CD14-positive monocyte (primary cell): Measurements from ENCODE around the gene CARD16. TPM values are rescaled to one million over a fixed set of nuclear protein-coding genes. Genes with fewer than 3 reads are reported as not detected.
"Not testable (repeated sequence)": the region's sequence is repeated elsewhere in the genome, so short reads cannot be mapped to it uniquely, and the experiment has no call there.

Source experiments
- DNase-seq, 3 donors: peaks; one replicate each; pipeline ENCODE4 v3.0.0-alpha.2; 2011 to 2022
- H2AFZ ChIP-seq: 2 replicates; pipeline ENCODE4 v1.6.0; 2012; ENCODE audit warnings: mild to moderate bottlenecking, low read depth, low read length, inconsistent platforms; ENCODE audit not compliant: insufficient read depth, poor library complexity, severe bottlenecking
- H3K27ac ChIP-seq, 2 donors: 1 replicate in 1 of 2; 2 replicates in 1 of 2; pipeline ENCODE4 v1.5.1; 2012 to 2013; ENCODE audit warnings: low read length in 2 of 2, control low read depth in 1 of 2, inconsistent platforms in 1 of 2, low read depth in 1 of 2, mild to moderate bottlenecking in 1 of 2
- H3K27me3 ChIP-seq, 2 donors: one replicate each; pipeline versions ENCODE4 v1.6.0 to v1.6.1; 2011 to 2013; ENCODE audit warnings: low read length in 2 of 2; ENCODE audit not compliant: control insufficient read depth in 2 of 2, insufficient read depth in 2 of 2
- H3K36me3 ChIP-seq, 2 donors: replicated peaks in 1 of 2; 1 replicate in 1 of 2; 2 replicates in 1 of 2; pipeline versions ENCODE4 v1.5.1 to v1.6.1; 2012 to 2013; ENCODE audit warnings: low read length in 2 of 2, control low read depth in 1 of 2, inconsistent platforms in 1 of 2, mild to moderate bottlenecking in 1 of 2; ENCODE audit not compliant: insufficient read depth in 2 of 2, control insufficient read depth in 1 of 2
- H3K4me1 ChIP-seq, 2 donors: 1 replicate in 1 of 2; 2 replicates in 1 of 2; pipeline versions ENCODE4 v1.5.1 to v1.6.1; 2012 to 2013; ENCODE audit warnings: low read length in 2 of 2, control low read depth in 1 of 2, inconsistent platforms in 1 of 2, mild to moderate bottlenecking in 1 of 2, moderate library complexity in 1 of 2; ENCODE audit not compliant: insufficient read depth in 2 of 2, control insufficient read depth in 1 of 2
- H3K4me2 ChIP-seq: replicated peaks from 2 replicates; pipeline ENCODE3; 2012; ENCODE audit warnings: low read length, moderate library complexity, mild to moderate bottlenecking; ENCODE audit not compliant: poor library complexity, severe bottlenecking; ENCODE audit errors: extremely low read depth
- H3K4me3 ChIP-seq, 3 experiments: fragments of 200-600 bp in 1 of 3; sonication (generic) in 1 of 3; replicated peaks in 1 of 3; 1 replicate in 2 of 3; 2 replicates in 1 of 3; pipeline ENCODE4 v1.5.1; 2011 to 2013; ENCODE audit warnings: low read length in 3 of 3, mild to moderate bottlenecking in 3 of 3, control low read depth in 2 of 3, low read depth in 2 of 3, inconsistent platforms in 1 of 3, moderate library complexity in 1 of 3
- H3K79me2 ChIP-seq: 2 replicates; pipeline ENCODE4 v1.6.0; 2012; ENCODE audit warnings: mild to moderate bottlenecking, control low read depth, inconsistent platforms, low read length, moderate library complexity; ENCODE audit not compliant: insufficient read depth
- H3K9ac ChIP-seq: 2 replicates; pipeline ENCODE4 v1.6.0; 2017; ENCODE audit warnings: low read length, mild to moderate bottlenecking; ENCODE audit not compliant: insufficient read depth, poor library complexity, severe bottlenecking
- H3K9me3 ChIP-seq, 2 donors: replicated peaks in 1 of 2; 1 replicate in 1 of 2; 2 replicates in 1 of 2; pipeline versions ENCODE4 v1.5.1 to v1.6.1; 2012 to 2013; ENCODE audit warnings: low read length in 2 of 2, control low read depth in 1 of 2; ENCODE audit not compliant: control insufficient read depth in 1 of 2, insufficient read depth in 1 of 2
- H4K20me1 ChIP-seq: 2 replicates; pipeline ENCODE4 v1.6.0; 2012; ENCODE audit warnings: mild to moderate bottlenecking, low read length, control low read depth, moderate library complexity; ENCODE audit not compliant: insufficient read depth
- H3K27ac Mint-ChIP-seq, 7 donors: one replicate each; pipeline ENCODE4 v1.8.0; 2020; ENCODE audit warnings: mild to moderate bottlenecking in 7 of 7, mixed read lengths in 7 of 7, moderate library complexity in 6 of 7, inconsistent platforms in 2 of 7
- H3K27me3 Mint-ChIP-seq, 3 donors: one replicate each; pipeline ENCODE4 v1.8.0; 2021 to 2022; ENCODE audit warnings: low read depth in 3 of 3, mild to moderate bottlenecking in 3 of 3, mixed read lengths in 3 of 3, moderate library complexity in 3 of 3, inconsistent platforms in 1 of 3
- H3K36me3 Mint-ChIP-seq, 2 donors: one replicate each; pipeline ENCODE4 v1.8.0; 2020; ENCODE audit warnings: mixed read lengths in 2 of 2, inconsistent platforms in 1 of 2, mild to moderate bottlenecking in 1 of 2
- H3K4me1 Mint-ChIP-seq: one replicate; pipeline ENCODE4 v1.8.0; 2020; ENCODE audit warnings: mild to moderate bottlenecking, mixed read lengths
- H3K4me3 Mint-ChIP-seq, 2 donors: one replicate each; pipeline ENCODE4 v1.8.0; 2020; ENCODE audit warnings: mild to moderate bottlenecking in 2 of 2, mixed read lengths in 2 of 2, moderate library complexity in 1 of 2
- H3K9me3 Mint-ChIP-seq, 7 donors: one replicate each; pipeline ENCODE4 v1.8.0; 2020 to 2022; ENCODE audit warnings: mixed read lengths in 7 of 7, mild to moderate bottlenecking in 6 of 7, moderate library complexity in 6 of 7, inconsistent platforms in 2 of 7
- CTCF ChIP-seq: fragments of 200-600 bp; IDR thresholded peaks from one replicate; pipeline ENCODE4 v1.8.0; 2022; ENCODE audit warnings: antibody characterized with exemption, mild to moderate bottlenecking
- WGBS: methylation state at CpG from one replicate; pipeline ENCODE4 v1.1.5; 2013; ENCODE audit warnings: missing lambda C conversion rate; ENCODE audit not compliant: insufficient coverage; 5-methylcytosine and 5-hydroxymethylcytosine counted together
- intact Hi-C, 2 donors: fragments of 100-400 bp; cut with micrococcal nuclease; formaldehyde crosslinking; loops; one replicate each; pipeline versions ENCODE4 v1.15.0 to v1.15.1; 2023
- polyA plus RNA-seq, 3 donors: library from polyadenylated mRNA; depleted of rRNA in 1 of 3; unstranded in 2 of 3; stranded (reverse) in 1 of 3; fragments of 300-500 nt in 2 of 3; fragments of >200 nt in 1 of 3; fragmentation: Illumina TruSeq in 2 of 3; gene quantifications; 1 replicate in 2 of 3; 2 replicates in 1 of 3; pipeline ENCODE4 v1.2.3, GENCODE V29; 2012 to 2021

CARD16 gene
- polyA plus RNA-seq, 3 donors, result 294 to 731 (median 671) TPM

DNA sequence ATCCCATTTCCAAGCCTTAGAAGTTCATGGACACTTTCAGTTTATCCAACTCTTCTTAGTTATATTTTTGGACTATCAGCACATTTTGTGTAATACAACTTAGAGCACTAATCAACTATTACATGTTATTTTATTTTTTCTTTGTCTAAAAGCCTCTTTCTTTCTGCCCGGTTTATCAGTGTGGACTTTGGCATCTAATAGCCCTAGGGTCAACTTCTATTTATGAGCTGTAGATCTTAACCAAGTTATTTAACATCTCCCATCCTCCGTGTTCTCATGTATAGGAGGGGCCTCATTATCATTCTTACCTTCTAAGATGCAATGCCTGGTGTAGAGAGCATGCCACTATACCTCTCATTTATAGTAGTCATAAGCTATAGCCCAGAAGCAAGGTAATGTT, 4.4 kb downstream of the CARD16 start:
- no peaks in the 10 kb centered on the region for H3K9me3 ChIP-seq
- peak overlapping the region; percentile 85 for H3K4me2 ChIP-seq
- Mint-ChIP-seq H3K27ac (no peak overlapping the region), H3K4me3 (no peak overlapping the region), H3K36me3 (peaks cover 54 to 61% of the 10 kb centered on the region in 2 donors), H3K9me3 (peaks cover 0 to 8% (median 0%) of the 10 kb centered on the region in 7 donors), H3K27me3 (no peaks in the 10 kb centered on the region), H3K4me1 (peaks cover 58% of the 10 kb centered on the region)
- no peak for DNase-seq
- H3K36me3 ChIP-seq, result peaks cover 34 to 51% of the 10 kb centered on the region in 2 donors
- peaks cover 77% of the 10 kb centered on the region for H3K79me2 ChIP-seq
- H3K9ac ChIP-seq, result no peak overlapping the region
- WGBS, result no CpG with 5 or more reads among the region's 2 CpGs
- TF ChIP-seq CTCF, result no peak
- H3K27ac ChIP-seq, result peak overlapping the region in 1 of 2 donors; percentile 44
- H3K27me3 ChIP-seq, result no peaks in the 10 kb centered on the region
- H3K4me1 ChIP-seq, result peaks cover 44 to 70% of the 10 kb centered on the region in 2 donors
- no peak overlapping the region for H2AFZ ChIP-seq
- intact Hi-C loops, result loop anchor here in 1 of 2 donors (10.0 kb wide), 1 partner anchor 134 kb away; no protein-coding TSS in a partner anchor
- H4K20me1 ChIP-seq, result peaks cover 20% of the 10 kb centered on the region
- H3K4me3 ChIP-seq, result peak overlapping the region in 1 of 3 experiments; percentile 94

GRCh38 chr11:105034813-105035620, 10.1 kb downstream of the CARD16 start, which contains the start of gene CASP1:
CASP1 (minus strand) TSS chr11:105035144; CDS start chr11:105035113, 31 bp downstream.
- Histone ChIP-seq H3K9ac (peak within 1 kb of the TSS; percentile 66), H3K4me1 (peaks cover 40 to 74% of the 10 kb centered on the region in 2 donors), H2AFZ (peak within 1 kb of the TSS; percentile 65), H3K27ac (peak within 1 kb of the TSS; percentile 69 to 89), H3K79me2 (peaks cover 76% of the 10 kb centered on the region), H3K9me3 (no peaks in the 10 kb centered on the region), H4K20me1 (peaks cover 13% of the 10 kb centered on the region), H3K27me3 (no peaks in the 10 kb centered on the region), H3K36me3 (peaks cover 29 to 39% of the 10 kb centered on the region in 2 donors), H3K4me2 (peak within 1 kb of the TSS; percentile 93), H3K4me3 (peak within 1 kb of the TSS; percentile 59 to 99 (median 81))
- Mint-ChIP-seq H3K27ac (peak within 1 kb of the TSS; percentile 89 to 100 (median 99)), H3K4me1 (peaks cover 64% of the 10 kb centered on the region), H3K9me3 (peaks cover 0 to 6% (median 0%) of the 10 kb centered on the region in 7 donors), H3K36me3 (peaks cover 47 to 60% of the 10 kb centered on the region in 2 donors), H3K4me3 (peak within 1 kb of the TSS; percentile 98 to 99), H3K27me3 (peaks cover 0 to 1% (median 0%) of the 10 kb centered on the region in 3 donors)
- WGBS, result no CpG with 5 or more reads among the region's 3 CpGs
- intact Hi-C loops, result loop anchor here (5.0 to 10.0 kb wide), 4 partner anchors 68 to 190 kb away; partner anchors contain the start of gene CASP4 (in 1 of the 2)
- no peak for TF ChIP-seq CTCF
- DNase-seq, result peak; percentile 59 to 83 (median 76)

DNA sequence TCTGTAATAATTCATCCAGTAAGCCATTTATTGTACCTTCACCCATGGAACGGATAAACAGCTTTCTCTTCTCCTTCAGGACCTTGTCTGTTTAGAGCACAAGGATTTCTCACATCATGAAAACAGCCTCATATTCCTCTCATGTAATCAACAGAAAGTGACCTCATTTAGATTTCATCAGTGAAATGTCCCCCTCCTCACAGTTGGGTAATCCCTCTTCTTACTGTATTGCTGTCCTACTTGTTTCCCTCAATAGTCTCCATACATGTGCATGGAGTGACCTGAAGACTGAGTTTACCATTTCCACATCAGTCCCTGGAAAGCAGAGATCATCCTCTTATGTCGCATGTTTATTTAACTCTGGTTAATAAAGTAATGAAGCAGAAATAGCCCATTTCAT, 10.7 kb downstream of the CARD16 start:
- not testable (repeated sequence) for H3K9me3 ChIP-seq, H3K27me3 Mint-ChIP-seq, H3K27me3 ChIP-seq, H2AFZ ChIP-seq, H3K9me3 Mint-ChIP-seq
- peaks cover 47 to 60% of the 10 kb centered on the region in 2 donors for H3K36me3 Mint-ChIP-seq
- Histone ChIP-seq H3K36me3 (peaks cover 30 to 39% of the 10 kb centered on the region in 2 donors), H4K20me1 (peaks cover 20% of the 10 kb centered on the region), H3K27ac (peak overlapping the region; percentile 66 to 89), H3K4me2 (peak overlapping the region; percentile 93), H3K9ac (peak overlapping the region; percentile 66), H3K4me1 (peaks cover 44 to 80% of the 10 kb centered on the region in 2 donors), H3K4me3 (peak overlapping the region; percentile 59 to 99 (median 81)), H3K79me2 (peaks cover 76% of the 10 kb centered on the region)
- H3K4me1 Mint-ChIP-seq, result peaks cover 69% of the 10 kb centered on the region
- peak in 1 of 3 donors; percentile 58 for DNase-seq
- intact Hi-C loops, result loop anchor here (10.0 kb wide), 3 partner anchors 70 to 190 kb away; no protein-coding TSS in a partner anchor
- peak overlapping the region; percentile 89 to 100 (median 99) for H3K27ac Mint-ChIP-seq
- H3K4me3 Mint-ChIP-seq, result peak overlapping the region; percentile 98 to 99
- 0% methylated on average over 1 of the region's 2 CpGs for WGBS
